A673 (cell line): ENCODE results near the gene ARHGAP18. TPM values are rescaled to one million over a fixed set of nuclear protein-coding genes. Genes with fewer than 3 reads are reported as not detected.
A peak's percentile ranks its signal among the peaks of the same experiment; 100 is the strongest.

Experiments used
- BruUV-seq: library from RNA; stranded (reverse); fragments of 400-500 nt; replicated peaks from 2 replicates; lab custom pipeline; 2021; lab: Mats Ljungman, UMichigan
- CTCF ChIA-PET: fragments of 300-600 bp; sonication (Branson Sonifier 250); formaldehyde crosslinking; loops from one replicate; lab custom pipeline; 2022; ENCODE audit warnings: antibody characterized with exemption; lab: Charles Lee
- POLR2A ChIA-PET: fragments of 300-600 bp; sonication (Branson Sonifier 250); formaldehyde crosslinking; loops from one replicate; lab custom pipeline; 2022; ENCODE audit warnings: antibody characterized with exemption; ENCODE audit not compliant: low non-redundant PET; lab: Charles Lee
- DNase-seq: peaks from one replicate; pipeline ENCODE4 v3.0.0-alpha.2; 2015; ENCODE audit warnings: low spot score
- H3K27ac ChIP-seq: fragments of 200-600 bp; sonication (generic); 2 replicates; pipeline ENCODE4 v1.5.1; 2016; ENCODE audit warnings: mixed run types, low read depth, mild to moderate bottlenecking, mixed read lengths, antibody characterized with exemption, low read length; ENCODE audit not compliant: poor library complexity, severe bottlenecking
- H3K27me3 ChIP-seq: fragments of 200-600 bp; sonication (generic); replicated peaks from 2 replicates; pipeline ENCODE4 v1.6.1; 2017; ENCODE audit warnings: mixed run types, low read depth, mild to moderate bottlenecking, mixed read lengths, antibody characterized with exemption, low read length; ENCODE audit not compliant: insufficient read depth, poor library complexity
- H3K36me3 ChIP-seq: fragments of 200-600 bp; sonication (generic); 2 replicates; pipeline ENCODE4 v1.6.1; 2016; ENCODE audit warnings: mixed run types, mild to moderate bottlenecking, mixed read lengths, antibody characterized with exemption, low read length; ENCODE audit not compliant: insufficient read depth, poor library complexity, severe bottlenecking
- H3K4me1 ChIP-seq: fragments of 200-600 bp; sonication (generic); 2 replicates; pipeline ENCODE4 v1.6.1; 2017; ENCODE audit warnings: mixed run types, mild to moderate bottlenecking, mixed read lengths, antibody characterized with exemption, low read length; ENCODE audit not compliant: insufficient read depth, poor library complexity, severe bottlenecking
- H3K4me3 ChIP-seq: fragments of 200-600 bp; sonication (generic); 2 replicates; pipeline ENCODE4 v1.5.1; 2016; ENCODE audit warnings: low read depth, mixed run types, mild to moderate bottlenecking, mixed read lengths, low read length; ENCODE audit not compliant: poor library complexity, severe bottlenecking
- H3K9me3 ChIP-seq: fragments of 200-600 bp; sonication (generic); 2 replicates; pipeline ENCODE4 v1.6.1; 2016; ENCODE audit warnings: mixed run types, low read depth, mild to moderate bottlenecking, mixed read lengths, antibody characterized with exemption, low read length; ENCODE audit not compliant: poor library complexity, severe bottlenecking
- CTCF ChIP-seq: fragments of 300-800, 200-600 bp; sonication (generic); conservative IDR thresholded peaks from 2 replicates; pipeline ENCODE4 v1.5.1; 2017; ENCODE audit warnings: low read depth, mild to moderate bottlenecking, antibody characterized with exemption, low read length, moderate library complexity, mixed read lengths
- EZH2 ChIP-seq: fragments of 200-600 bp; sonication (generic); IDR thresholded peaks from 2 replicates; pipeline ENCODE4 v1.6.1; 2017; ENCODE audit warnings: borderline replicate concordance, low read depth, mild to moderate bottlenecking, mixed read lengths, antibody characterized with exemption, low read length; ENCODE audit not compliant: poor library complexity, severe bottlenecking
- intact Hi-C: fragments of 100-400 bp; cut with micrococcal nuclease; formaldehyde crosslinking; loops from one replicate; pipeline ENCODE4 v1.10.0; 2022; ENCODE audit not compliant: unreplicated experiment
- total RNA-seq: library from RNA; stranded (reverse); gene quantifications from 2 replicates; pipeline ENCODE4 v1.2.3, GENCODE V29; 2021

ARHGAP18 gene
- total RNA-seq, 1 experiment from 2014 or later = 14.2 TPM

GRCh38 chr6:129599467-129599866 is 110.5 kb downstream of the ARHGAP18 start:
- no peak for TF ChIP-seq EZH2
- no peak for TF ChIP-seq CTCF
- ChIA-PET CTCF (interaction anchor here (0.7 kb wide), 1 partner anchor 1622 kb away, joined by 3 read pairs; no protein-coding TSS in a partner anchor), POLR2A (no interaction called here)
- Histone ChIP-seq H3K27me3 (no peaks in the 10 kb centered on the region), H3K36me3 (no peaks in the 10 kb centered on the region), H3K9me3 (no peaks in the 10 kb centered on the region), H3K27ac (no peak overlapping the region), H3K4me3 (no peak overlapping the region), H3K4me1 (peaks cover 18% of the 10 kb centered on the region)
- intact Hi-C loops = loop anchor here (2.0 to 5.0 kb wide), 3 partner anchors 175 to 338 kb away; no protein-coding TSS in a partner anchor
- DNase-seq = no peak
- no TSS peak for BruUV-seq

GRCh38 chr6:129598244-129599187 is 111.5 kb downstream of the ARHGAP18 start:
- TF ChIP-seq EZH2 (no peak), CTCF (peak; percentile 94)

GRCh38 chr6:129597023-129597713 is 112.8 kb downstream of the ARHGAP18 start:
- H3K36me3 ChIP-seq = no peaks in the 10 kb centered on the region
- no peak for DNase-seq
- BruUV-seq = no TSS peak
- H3K27ac ChIP-seq = no peak overlapping the region
- H3K27me3 ChIP-seq = no peaks in the 10 kb centered on the region
- intact Hi-C loops = loop anchor here (5.0 kb wide), 2 partner anchors 290 to 340 kb away; no protein-coding TSS in a partner anchor
- H3K4me3 ChIP-seq = no peak overlapping the region
- no peaks in the 10 kb centered on the region for H3K9me3 ChIP-seq
- TF ChIP-seq CTCF (no peak), EZH2 (no peak)
- POLR2A ChIA-PET = no interaction called here
- H3K4me1 ChIP-seq = peaks cover 18% of the 10 kb centered on the region
- CTCF ChIA-PET = interaction anchor here (0.6 to 2.9 kb wide), 11 partner anchors 19 to 1135 kb away, joined by 3 to 11 read pairs (median 5); no protein-coding TSS in a partner anchor

More at GRCh38 chr6:129598244-129599187, 111.5 kb downstream of the ARHGAP18 start:
- Histone ChIP-seq H3K4me1 (peaks cover 18% of the 10 kb centered on the region), H3K27me3 (no peaks in the 10 kb centered on the region), H3K4me3 (no peak overlapping the region), H3K9me3 (no peaks in the 10 kb centered on the region), H3K27ac (no peak overlapping the region), H3K36me3 (no peaks in the 10 kb centered on the region)
- POLR2A ChIA-PET = no interaction called here
- intact Hi-C loops = loop anchor here (1.0 to 5.0 kb wide), 5 partner anchors 132 to 423 kb away; no protein-coding TSS in a partner anchor
- CTCF ChIA-PET = interaction anchor here (0.6 to 2.9 kb wide), 11 partner anchors 10 to 423 kb away, joined by 3 to 11 read pairs (median 4); no protein-coding TSS in a partner anchor
- peak; percentile 86 for DNase-seq
- no TSS peak for BruUV-seq
